Activated CD4-positive, alpha-beta T cell treated with anti-CD3 and anti-CD28 coated beads, Interleukin-2, amount 50 U/mL, for 24 hours (primary cell): ENCODE measurements around the gene MYCN.
"Not testable (repeated sequence)": the region's sequence is repeated elsewhere in the genome, so short reads cannot be mapped to it uniquely, and the experiment has no call there.

Source experiments
- DNase-seq, 2 donors: peaks; one replicate each; pipeline ENCODE4 v3.0.0-alpha.2; 2020; ENCODE audit warnings: low read depth in 1 of 2, low spot score in 1 of 2

MYCN gene

DNA sequence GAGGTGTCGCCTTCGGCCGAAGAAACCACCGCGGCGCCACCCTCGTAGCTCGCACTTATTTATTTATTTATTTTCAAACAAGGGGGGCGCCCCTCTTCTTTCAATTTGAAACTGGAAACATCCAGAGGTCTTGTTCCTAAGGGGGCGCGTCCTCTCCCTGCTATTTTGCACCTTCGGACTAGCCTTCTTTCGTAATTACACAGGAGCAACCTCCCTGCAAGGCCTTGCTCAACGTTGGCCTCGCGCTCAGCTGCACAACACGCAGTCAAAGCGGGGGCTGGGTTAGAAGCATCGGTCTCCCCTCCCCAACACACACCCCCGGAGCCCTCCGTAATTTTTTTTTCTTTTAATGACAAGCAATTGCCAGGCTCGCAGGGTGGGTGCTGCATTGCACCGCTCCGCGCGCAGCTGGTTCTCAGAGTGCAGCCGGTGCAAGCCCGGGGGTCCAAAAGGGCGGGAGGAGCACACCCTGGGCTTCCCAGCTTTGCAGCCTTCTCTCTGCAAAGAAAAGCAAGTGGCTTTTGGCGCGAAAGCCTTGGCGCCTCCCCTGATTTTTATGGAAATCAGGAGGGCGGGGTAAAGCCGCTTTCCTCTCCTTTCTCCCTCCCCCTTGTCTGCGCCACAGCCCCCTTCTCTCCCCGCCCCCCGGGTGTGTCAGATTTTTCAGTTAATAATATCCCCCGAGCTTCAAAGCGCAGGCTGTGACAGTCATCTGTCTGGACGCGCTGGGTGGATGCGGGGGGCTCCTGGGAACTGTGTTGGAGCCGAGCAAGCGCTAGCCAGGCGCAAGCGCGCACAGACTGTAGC, at the start of gene MYCN:
Gene MYCN, plus strand, starts transcription at position 697 of the 807 bp plus-strand sequence. CDS start 1,515 bp downstream, outside the sequence.
- no peak for DNase-seq

DNA sequence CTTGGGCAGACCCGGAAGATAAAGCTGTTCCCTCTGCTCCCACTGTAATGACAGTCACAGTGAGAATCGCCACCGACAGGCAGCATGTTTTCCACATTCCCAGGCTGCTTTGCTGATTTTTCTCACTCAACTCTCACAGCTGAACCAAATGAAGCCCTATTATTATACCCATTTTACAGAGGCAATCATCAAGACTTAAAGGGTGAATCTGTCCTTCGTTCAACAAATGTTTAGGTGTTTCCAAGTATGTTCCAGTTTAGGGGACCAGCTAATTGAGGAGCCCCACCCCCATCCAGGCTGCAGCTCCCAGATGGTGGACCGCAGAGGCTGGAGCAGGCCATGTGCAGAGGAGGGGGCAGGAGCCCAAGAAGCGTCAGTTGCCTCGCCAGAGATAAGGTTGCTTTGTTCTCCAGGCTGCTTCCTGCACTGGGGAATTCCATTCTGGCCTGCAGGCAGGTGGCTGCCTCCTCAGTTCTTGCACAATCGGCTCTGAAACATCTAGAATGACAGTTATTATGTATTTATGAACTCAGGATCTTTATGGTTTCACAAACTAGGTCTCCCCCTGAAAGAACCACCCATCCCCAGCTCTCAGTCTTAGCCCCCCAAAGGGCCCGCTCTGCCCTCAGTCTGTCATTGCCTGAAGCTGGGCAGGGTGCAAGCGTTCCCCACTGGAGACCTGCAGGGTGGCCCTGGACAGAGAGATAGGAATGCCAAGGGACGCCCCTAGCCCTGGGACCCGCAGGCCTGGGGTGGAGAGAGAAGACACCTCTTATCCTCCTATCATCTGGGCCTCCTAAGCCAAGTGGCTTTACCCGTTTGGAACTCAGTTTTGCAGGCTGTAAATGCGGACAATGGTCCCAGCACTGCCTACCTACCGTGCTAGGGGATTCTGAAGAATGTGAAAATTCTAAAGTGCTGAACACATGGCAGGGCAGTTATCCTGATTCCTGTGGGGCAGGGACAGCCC, 49.1 kb upstream of the MYCN start:
- no peak for DNase-seq

DNA sequence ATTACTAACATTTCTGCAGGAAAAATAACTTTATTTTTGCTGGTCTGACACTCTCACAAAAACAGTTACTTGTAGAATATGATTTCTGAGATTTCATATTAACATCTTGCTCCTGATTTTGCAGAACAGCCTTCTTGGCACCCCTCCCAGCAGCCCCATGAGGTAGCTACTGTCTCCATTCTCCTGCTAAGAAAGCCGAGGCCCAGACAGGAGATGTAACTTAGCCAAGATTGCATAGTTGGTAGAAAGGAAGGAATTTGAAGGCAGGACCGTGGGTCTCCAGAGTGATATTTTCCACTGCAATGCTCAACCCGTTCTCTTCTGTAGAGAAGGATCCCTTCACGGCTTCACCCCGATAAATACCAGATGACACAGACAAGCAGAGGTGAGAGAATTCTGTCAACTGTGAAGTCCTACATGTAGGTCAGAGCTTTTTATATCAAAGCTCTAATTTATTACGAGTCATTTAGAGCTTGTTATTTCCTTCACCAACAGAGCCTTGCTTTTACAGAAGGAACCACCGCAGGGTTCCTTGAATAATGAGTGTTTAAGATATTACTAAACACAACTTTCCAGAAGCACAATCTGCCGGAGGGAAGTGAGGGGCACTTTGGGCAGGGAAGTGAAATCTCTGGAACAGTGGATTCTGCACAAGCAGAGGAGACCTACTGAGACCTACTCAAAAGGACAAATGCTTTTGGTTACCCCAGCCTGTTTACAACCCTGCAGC, 48.0 kb upstream of the MYCN start:
- DNase-seq, result no peak

DNA sequence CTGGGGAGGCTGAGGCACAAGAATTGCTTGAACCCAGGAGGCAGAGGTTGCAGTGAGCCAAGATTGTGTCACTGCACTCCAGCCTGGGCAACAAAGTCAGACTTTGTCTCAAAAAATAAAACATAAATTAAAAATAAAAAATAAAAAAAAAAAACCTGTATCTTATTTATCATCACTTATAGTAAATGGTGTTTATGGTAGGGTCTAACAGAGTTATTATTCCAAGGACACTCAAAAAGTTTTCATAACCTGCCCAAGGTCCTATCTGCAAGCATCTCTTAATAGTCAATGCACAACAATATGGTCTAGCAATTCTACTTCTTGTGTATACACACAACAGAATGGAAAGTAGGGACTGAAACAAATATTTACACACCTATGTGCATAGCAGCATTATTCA, 47.3 kb upstream of the MYCN start:
- DNase-seq, result no peak

DNA sequence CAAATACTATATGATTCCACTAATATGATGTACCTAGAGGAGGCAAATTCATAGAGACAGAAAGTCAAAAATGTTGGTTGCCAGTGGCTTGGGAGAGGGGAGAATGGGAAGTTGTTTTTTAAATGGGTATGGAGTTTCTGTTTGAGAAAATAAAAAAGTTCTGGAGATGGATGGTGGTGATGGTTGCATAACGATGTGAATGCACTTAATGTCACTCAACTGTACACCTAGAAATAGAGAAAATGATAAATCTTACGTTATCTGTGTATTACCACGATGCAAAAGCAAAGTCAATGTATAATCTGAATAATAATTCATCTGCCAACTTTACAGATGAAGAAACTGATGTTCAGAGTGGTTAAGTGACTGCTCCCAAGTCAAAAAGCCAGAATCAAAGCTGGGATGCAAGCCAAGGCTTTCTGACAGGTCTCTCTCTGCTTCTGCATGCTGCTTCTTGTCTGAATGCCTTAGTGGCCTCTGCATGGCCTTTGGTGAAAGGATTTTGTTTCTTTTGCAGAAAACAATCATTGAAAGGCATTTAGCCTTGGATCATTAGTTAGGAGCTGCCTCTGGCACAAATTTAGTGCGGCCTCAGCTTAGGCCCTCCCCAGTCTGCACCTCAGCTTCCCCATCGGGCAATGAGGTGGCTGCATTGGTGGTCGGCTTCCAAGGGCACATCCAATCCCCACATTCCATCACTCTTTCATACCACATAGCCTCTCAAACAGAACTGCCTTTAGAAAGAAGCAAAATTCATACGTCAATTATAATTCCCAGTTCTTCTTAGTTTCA, 46.5 kb upstream of the MYCN start:
- no peak for DNase-seq

DNA sequence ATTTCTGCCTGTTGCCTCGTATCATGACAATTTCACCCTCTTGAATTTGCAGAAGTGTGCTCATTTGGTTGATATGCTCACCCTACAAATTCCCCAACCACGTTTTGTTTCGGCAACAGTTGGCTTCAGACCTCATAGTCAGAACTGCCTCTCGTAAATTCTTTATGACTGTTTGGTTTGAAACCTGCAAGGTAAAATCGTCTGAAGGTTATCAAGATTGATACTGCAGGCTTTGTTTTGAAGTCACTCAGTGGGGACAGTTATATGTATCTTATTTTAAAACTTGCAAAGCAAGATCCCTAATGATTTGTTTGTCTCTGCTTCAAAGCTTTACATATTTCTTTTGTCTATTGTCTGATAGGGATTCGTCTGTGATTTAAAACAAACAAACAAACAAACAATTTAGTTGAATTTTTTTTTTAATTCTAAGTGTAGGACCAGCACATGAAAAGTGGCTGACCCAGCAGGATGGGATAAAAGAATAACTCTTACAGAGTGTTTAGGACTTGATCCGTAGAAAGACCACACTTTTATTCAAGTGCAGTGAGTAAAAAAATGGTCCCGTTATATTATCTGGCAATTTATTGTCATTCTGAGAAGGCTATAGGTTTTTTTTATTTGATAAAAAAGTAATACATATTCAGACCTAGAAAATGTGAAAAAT, 45.7 kb upstream of the MYCN start:
- DNase-seq, result no peak

DNA sequence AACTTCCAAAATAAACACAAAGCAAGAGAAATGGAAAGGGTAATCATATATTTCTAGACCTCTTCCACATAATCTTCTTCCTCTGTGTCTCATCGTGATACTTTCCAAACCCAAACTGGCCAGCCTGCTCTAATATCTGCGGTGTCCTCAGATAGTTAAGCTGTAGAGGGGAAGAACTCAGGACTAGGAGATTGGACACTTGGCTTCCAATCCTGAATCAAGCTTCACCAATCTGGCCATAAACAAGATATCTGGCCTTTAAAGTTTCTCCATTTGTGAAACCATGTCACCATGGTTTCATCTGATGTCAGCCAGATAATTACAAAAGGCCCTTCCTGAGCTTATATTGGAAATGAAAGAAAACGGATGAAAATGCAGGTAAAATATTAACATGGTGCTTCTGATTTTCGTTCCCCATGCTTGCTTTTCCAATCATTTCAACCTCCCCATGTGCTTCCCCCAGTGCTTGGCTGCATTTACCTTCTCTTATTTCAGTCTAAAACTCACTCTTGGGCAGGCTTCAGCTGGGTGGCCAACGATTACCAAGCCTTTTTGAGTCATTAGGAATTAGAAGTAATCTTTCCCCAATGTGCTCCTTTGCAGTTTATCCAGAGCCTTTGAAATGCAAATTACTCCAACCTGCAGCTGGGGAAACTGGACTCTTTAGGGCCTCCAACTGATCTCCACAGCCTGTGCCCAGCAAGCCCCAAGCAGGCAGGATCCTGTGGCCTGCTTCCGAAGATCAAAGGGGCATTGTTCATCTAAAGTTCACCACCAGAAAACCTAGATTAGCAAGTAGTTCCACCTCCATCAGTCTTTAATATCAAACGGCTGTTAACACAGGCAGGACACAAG, 44.5 kb upstream of the MYCN start:
- DNase-seq, result no peak

DNA sequence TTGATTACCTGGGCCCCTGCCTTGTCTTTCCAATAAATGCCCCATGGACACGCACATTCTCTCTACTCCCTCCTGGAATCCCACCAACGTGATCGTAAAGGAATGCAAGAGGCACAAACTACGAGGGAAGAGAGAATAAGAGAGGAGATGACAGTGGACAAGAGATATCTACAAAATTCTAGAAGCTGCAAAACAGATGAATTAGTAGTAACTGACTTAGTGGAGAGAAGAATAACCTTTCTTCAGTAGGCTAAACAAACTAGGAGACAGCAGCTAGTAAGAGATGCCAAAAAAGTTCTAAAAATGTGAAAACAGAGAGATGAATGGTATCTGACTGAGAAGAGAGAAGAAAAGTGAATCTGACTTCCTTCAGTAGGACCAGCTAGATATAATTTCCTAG, 43.5 kb upstream of the MYCN start:
- no peak for DNase-seq

DNA sequence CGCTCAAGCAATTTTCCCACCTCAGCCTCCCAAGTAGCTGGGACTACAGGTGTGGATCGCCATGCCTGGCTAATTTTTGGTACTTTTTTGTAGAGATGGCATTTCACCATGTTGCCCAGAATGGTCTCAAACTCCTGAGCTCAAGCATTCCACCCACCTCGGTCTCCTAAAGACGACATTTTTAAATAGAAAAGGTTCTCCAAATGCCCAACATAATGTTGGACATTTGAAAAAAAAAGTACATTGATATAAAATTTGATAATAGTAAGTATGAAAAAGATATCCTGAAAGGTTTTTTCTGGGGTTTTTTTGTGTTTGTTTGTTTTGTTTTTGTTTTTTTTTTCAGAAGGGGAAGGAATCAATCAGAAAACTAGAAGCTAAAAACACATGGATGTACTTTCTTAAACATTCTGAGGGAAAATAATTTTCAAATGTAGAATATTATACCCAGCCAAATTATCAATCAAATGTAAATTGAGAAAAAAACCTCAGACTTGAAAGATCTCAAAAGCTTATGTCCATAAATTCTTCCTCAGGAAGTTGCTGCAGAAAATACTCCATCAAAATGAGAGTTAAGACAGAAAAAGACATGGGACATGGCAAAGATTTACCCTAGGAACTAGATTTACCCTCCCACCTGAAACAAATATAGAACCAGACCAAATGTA, 42.8 kb upstream of the MYCN start:
- no peak for DNase-seq

DNA sequence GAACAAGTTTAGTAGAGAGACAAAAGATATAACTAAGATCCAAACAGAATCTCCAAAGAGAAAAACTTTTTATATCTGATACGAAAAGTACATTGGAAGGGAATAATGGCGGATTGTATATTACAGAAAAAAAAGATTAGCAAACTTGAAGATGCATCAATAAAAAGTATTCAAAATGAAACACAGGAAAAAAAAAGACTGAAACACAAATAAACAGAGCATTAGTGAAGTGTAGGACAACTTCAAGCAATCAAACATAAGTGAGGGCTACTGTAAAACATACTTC, 41.1 kb upstream of the MYCN start:
- no peak for DNase-seq

DNA sequence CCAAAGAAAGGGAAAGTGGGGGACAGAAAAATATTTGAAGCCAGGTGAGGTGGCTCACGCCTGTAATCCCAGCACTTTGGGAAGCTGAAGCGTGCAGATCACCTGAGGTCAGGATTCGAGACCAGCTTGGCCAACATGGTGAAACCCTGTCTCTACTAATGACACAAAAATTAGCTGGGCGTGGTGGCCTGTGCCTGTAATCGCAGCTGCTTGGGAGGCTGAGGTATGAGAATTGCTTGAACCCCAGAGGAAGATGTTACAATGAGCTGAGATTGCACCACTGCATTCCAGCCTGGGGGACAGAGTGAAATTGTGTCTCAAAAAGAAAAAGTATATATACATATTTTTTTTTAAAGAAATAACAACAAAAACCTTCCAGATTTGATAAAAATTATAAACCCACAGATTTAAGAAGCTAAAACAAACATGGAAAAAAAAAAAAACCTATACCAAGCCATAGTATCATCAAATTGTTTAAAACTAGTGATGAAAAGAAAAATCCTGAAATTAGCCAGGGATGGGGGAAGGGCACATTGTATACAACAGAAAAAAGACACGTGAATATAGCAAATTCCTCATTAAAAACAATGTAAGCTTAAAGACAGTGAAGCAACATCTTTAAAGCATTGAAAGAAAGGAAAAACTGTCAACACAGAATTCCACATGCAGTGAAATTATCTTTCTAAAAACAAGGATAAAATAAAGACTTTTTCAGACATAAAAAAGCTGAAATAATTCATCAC, 40.4 kb upstream of the MYCN start:
- DNase-seq, result no peak

DNA sequence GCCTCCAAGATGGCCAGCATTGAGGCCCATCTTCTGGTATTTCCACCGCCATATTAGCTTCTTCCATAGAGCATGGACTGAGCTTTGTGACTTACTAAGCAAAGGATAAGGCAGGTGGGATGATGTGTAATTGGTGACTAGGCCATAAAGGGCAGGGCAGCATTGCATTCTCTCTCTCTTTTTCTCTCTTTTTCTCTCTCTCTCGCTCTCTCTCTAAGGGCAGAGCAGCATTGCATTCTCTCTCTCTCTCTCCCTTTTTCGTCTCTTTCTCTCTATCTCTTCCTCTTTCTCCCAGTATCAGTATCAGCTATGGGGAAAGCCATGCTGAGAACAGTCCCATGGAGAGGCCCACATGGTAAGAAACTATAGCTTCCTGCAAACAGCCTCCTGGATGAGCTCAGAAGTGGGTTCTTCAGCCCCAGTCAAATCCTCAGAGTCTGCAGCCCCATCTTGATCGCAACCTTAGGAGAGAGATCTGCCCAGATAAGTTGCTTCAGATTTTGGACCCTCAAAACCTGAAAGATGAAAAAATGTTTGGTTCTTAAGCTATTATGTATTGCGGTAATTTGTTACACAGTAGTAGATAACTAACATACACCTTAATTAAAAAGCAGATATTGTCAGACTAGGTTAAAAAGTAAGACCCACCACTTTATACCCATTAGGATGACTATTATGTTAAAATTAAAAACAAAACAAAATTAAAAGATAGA, 39.1 kb upstream of the MYCN start:
- no peak for DNase-seq

DNA sequence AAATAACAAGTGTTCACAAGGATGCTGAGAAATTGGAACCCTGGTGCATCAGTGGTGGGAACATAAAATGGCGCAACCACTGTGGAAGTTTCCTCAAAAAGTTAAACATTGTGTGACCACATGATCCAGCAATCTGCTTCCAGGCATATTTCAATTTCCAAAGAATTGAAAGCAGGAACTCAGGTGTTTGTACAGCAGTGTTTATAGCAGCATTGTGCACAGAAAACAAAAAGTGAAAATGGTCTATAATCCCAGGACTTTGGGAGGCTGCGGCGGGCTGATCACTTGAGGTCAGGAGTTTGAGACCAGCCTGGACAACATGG, 38.6 kb upstream of the MYCN start:
- DNase-seq, result no peak

DNA sequence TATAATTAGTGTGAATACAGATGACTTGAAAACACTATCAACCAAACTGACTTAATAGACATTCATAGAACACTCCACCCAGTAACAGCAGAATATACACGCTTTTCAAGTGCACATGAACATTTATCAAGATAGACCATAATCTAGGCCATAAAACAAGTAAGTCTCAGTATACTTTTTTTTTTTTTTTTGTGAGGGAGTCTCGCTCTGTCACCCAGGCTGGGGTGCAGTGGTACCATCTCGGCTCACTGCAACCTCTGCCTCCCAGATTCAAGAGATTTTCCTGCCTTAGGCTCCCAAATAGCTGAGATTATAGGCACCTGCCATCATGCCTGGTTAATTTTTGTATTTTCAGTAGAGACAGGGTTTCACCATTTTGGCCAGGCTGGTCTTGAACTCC, 36.4 kb upstream of the MYCN start:
- not testable (repeated sequence) for DNase-seq

DNA sequence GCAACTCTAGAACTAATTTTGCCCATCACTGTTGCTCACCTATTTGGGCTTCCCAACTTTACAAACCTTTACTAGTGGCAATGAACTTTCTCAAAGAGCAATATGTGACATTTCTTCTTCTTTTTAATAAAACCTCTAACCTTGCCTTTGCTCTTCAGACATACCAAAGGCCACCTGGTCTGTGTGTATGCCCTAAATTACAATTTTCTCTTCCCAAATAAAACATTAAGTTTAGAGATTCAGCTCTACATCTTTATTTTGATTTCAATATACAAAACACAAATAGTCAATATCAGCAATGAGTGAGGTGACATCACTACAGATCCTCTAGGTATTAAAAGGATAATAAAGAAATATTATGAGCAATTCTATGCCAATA, 35.1 kb upstream of the MYCN start:
- DNase-seq, result no peak

DNA sequence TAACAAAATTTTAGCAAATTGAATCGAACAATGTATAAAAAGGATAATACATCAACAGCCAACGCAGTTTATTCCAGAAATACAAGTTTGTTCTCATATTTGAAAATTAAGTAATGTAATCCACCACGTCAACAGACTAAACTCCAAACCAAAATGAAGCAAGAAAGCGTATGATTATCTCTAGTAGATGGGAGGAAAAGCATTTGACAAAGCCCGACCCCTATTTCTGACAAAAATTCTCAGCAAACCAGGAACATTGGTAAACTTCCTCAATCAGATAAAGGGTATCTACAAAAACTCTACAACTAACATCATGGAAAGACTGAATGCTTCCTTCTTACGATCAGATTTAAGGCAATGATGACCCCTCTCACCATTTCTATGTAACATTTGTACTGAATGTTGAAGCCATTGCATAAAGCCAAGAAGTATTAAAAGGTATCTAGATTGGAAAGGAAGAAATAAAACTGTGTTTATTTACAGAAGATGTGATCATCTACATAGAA, 34.3 kb upstream of the MYCN start:
- DNase-seq, result no peak

DNA sequence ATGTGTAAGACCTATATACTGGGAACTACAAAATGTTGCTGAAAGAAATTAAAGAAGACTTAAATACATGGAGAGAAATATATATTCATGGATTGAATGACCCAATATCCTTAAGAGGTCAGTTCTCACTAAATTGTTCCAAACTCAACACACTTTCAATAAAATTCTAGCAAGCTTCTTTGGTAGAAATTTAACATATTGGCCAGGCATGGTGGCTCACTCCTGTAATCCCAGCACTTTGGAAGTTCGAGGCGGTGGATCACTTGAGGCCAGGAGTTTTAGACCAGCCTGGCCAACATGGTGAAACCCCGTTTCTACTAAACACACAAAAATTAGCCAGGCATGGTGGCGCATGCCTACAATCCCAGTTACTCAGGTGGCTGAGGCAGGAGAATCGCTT, 33.6 kb upstream of the MYCN start:
- no peak for DNase-seq
